HG02884 (cell line): ENCODE measurements around the gene ST6GALNAC1.

Experiments
- ATAC-seq: cut with Tn5 transposase; IDR thresholded peaks from one replicate; pipeline ENCODE4 v1.9.1; 2021; ENCODE audit warnings: mild to moderate bottlenecking, moderate library complexity; ENCODE audit not compliant: unreplicated experiment

Gene ST6GALNAC1

GRCh38 chr17:76643553-76644148 is at the start of gene ST6GALNAC1:
ST6GALNAC1 (minus strand) TSS chr17:76643757; CDS start chr17:76643638, 119 bp downstream.
- ATAC-seq = no peak

- no peak for ATAC-seq
These were observed 48.0 kb upstream of the ST6GALNAC1 start for GRCh38 chr17:76691379-76692191.

GRCh38 chr17:76690596-76691280 is 47.2 kb upstream of the ST6GALNAC1 start:
- no peak for ATAC-seq

GRCh38 chr17:76689859-76690258 is 46.3 kb upstream of the ST6GALNAC1 start:
- no peak for ATAC-seq

DNA sequence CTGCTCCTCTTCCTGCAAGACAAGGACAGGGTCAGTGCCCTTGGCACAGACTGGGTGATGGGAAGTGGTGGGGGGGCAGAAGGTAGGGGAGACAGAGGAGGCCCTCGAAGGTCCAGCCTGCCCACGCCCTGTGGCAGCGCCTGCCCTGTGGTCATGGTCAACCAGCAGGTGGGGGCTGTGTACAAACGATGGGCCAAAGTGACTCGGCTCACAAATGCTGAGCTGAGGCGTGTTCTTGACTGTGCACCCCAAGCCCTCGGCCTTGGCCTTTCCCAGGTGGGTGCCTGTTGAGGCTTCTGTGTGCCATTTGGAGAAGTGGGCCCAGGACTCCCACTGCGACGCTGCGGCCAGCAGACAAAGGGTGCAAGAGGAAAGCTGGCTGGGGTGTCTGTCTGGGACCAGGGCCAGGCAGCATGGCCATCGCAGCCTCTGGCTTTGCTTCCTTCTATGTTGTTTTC is 44.6 kb upstream of the ST6GALNAC1 start:
- ATAC-seq = no peak

DNA sequence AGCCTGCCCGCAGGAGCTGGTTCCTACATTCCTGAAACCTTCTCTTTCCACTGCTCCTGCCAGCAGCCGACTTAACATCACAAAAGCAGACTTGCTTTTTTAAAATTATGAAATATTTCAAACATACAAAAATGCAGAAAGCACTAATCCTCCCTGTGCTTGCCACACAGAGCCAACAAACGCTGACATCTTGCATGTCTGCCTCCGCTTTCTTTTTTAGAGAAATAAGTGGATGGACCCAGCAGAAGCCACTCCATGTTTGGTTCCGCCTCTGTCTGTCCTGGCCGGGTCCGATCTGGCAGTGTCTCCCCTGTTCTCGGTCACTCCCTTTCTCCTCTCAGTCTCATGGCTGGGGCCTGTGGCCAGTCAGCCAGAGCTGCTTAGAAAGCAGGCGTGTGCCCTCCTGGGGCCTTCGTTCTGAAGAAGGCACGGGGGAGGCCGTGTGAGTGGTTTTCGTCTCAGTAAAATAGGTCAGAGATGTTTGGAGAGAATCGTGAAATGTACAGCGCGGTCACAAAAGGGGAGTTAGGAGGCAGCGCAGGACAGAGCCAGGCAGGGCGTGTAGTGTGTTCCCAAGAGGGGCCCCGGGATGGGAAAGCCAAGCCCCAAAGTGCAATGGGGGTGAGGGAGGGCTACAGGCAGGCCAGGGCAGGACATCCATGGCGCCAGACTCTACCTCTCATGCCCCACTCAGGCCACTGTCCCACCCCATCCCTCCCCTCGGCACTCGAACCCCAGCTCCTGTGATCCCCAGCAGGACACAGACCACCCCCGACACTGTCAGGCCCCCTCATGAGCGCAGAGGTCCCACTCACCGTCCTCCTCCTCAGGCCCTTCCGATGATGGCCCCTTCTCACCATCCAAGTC is 44.0 kb upstream of the ST6GALNAC1 start:
- ATAC-seq = no peak

DNA sequence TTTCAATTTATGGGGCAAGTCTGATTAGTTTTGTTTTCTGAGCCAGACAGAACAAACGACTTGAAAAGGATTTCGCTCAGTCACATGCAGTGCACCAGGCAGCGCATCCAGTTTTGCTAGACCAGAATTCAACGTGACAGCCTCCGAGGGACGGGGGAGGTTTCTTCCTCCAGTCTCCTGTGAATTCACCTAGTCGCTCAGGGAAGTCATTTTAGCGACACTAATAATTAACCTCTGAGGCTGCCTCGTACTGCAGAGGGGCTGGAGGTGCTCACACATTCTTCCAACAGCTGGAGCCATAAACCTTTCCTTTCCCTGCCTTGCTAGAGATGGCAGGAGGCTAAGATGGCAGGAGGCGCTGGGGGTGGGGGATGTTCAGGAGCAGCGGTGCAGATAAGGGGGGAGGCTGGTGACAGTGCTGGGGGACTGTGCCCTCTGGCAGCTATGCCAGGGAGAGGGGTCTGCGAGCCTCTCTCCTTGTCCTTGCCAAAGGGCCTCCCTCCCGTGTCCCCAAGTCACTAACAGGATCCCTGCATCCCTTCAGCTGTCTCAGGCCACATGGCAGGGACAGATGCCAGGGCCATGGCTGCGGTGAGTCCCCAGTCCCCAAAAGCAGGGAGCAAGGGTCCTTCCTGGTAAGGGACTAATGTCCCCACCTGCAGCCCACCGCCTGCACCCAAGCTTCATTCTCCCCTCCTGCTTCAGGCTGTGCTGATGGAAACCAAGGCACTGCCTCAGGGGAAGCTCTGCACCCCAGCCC is 43.2 kb upstream of the ST6GALNAC1 start:
- no peak for ATAC-seq

DNA sequence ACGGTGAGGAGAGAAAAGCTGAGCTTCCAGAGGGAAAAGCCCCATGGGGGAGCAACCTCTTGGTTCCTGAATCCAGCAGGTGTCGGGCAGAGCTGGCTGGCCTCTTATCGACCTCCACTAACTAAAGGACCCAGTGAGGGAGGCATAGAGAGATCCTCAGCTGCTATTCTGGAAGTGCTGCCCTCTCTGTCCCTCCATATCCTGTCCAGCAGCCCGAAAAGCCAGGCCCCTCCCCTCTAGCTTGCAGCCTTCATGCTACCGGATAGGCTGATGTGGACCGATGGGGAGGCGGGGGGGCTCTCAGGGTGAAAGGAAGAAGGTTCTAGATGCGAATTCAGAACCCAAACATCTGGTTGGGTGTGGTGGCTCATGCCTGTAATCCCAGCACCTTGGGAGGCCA is 42.3 kb upstream of the ST6GALNAC1 start:
- no peak for ATAC-seq

DNA sequence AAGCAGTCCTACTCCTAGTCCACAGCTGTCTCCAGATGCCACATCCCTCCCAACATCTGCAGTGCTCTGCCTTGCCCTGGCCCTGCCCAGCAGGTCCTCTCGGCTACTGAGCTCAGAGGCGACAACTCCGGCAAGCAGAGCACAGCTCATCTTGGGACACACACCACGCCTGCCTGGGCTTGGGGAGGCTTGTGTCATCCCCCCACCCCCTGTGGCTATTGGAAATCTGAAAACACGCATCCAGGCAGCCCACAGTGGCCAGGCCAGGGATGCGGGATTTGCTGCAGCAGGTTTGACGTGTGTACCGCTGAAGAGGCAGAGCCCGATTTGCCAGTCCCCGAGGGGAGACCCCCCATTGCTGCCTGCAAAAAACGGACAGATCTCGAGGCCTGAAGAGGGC is 41.8 kb upstream of the ST6GALNAC1 start:
- no peak for ATAC-seq

DNA sequence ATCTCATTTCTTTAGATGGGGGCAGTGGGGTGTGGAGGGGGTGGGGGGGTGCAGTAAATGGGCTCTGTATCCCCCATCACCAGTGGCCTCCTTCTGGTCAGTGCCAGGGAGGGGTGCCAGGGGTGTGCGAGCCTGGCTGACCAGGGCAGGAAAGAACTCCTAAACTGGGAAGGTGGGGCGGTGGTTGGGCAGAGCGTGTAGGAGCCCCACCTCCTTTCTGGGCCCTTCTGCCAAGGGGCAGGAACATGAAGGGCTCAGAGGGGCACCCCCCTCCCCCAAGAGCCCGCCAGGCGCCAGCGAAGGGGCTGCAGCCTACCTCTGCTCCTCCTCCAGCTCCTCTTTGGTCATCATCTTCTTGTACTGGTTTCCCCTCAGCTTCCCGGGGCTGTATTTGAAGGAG is 41.2 kb upstream of the ST6GALNAC1 start:
- no peak for ATAC-seq

DNA sequence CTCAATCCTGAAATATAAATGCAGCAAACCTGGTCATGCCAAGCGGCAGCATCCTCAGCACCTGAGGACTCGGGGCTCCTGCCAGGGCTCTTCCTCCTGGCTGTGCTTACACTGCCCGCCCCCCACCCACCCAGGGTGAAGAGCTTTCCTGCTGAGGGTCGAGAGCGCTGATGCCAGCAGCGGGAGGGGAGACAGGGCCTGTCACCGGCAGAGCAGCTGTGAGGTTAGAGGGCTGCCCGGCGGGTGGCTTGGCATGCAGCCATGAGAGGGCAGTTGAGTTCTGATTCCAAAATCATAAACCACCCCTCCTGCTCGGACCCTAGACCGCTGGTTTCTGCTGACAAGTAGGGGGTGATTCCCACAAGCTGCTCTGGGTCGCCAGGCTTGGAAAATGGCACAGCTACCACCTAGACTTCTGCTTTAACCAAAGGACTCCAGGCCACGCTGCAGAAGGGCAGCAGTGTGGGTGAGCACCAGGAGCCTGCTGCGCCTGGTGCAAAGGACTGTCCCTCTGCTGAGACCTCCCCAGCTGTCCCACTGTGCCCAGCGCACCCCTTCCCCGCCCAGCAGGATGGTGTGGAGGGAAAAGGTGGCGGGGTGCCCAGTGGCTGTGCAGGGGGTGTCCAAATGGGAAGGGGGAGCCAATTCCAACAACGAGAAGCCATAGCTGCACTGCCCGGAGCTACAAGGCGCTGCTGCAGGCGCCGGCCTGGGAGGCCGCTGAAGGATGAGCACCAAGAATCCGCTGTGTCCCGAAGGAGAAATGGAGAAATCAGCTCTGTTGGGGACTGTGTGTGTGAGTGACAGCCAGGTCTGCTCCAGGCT is 40.6 kb upstream of the ST6GALNAC1 start:
- ATAC-seq = no peak

DNA sequence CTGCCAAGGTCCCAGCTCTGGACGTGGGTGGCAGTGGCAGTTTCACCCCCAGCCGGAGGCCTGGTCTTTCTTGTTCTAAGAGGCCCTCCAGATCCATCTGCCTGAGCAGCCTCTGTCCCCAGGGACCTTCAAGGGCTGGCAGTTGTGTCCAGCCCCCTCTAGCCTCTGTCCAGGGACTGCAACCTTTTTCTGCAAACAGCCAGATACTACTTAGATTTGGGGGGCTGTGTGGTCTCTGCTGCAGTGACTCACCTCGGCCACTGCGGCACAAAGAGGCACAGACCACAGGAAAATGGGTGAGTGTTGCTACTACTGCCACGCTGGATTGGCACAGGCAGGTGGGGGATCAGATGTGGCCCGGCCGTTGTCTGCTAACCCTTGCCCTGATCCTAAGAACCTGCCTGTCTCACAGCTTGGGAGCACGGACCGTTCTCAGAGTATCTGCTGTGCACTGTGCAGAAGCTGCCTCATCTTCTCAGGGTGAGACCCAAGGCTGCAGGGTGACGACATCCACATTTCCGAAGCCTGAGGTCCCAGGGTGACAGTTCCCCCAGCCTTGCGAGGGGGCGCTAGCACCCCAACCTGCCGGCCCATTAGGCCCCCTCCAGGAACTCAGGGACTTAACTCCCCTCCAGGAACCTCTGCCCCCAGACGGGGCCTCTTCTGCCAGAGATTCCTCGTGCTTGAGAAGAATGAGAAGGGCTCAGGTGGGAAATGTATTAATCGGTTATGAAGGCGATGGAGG is 39.6 kb upstream of the ST6GALNAC1 start:
- no peak for ATAC-seq

DNA sequence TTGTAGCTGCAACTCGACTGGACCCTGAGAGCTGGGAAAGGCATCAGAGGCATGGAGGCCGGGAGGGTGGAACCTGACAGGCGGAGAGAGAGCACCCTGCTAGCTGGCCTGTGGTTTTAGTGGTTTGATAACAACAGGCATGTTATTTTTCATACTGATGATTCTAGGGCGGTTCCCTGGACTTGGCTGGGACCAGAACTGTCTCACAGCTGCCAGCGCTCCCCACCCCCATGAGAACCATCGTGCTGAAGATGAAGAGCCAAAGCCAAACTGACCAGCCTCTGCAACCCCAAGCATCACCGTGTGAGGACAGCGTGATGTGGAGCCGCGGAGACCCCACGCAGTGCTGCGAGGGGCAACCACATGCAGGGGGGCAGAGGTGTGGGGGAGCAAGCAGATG is 38.7 kb upstream of the ST6GALNAC1 start:
- no peak for ATAC-seq

DNA sequence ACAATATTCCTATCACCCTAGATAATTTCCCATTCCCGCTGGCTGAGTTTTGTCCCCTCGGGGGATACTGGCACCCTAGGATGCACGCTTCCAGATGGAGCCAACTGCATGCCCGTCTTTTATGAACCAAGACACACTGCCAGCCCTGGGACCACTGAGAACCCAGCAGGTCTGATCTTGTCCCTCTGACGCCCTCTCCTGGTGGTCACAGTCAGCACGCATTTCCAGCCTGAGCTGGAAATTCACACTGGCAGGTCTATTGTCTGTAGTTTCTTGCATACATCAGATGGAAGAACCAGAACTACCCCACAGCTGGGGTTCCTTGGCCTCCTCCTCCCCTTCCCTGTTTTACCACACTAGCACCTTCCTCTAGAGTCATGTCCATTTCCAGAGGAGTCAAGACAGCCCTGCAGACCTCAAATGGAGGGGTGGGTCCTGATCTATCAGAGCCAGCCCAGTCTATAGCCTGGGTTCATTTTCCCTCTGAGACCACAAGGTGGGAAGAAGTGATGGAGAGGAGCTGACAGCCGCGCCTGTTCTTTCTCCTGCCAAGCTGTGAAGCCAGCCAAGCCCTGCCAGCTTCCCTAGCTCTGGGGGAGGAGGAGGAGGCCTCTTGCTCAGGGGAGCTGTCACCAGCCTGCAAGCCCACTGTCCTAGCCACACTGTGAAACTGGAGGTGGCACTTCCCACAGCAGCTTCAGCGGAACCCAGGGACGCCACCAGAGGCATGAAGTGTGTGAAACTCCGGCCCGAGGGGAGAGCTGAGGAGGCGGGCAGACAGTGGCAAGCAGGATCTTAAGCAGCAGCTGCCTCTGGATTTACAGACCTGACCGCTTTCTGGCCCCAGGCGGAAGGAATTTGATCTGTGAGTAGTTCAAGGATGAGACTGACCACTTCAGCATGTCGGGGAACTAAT is 37.9 kb upstream of the ST6GALNAC1 start:
- ATAC-seq = no peak

DNA sequence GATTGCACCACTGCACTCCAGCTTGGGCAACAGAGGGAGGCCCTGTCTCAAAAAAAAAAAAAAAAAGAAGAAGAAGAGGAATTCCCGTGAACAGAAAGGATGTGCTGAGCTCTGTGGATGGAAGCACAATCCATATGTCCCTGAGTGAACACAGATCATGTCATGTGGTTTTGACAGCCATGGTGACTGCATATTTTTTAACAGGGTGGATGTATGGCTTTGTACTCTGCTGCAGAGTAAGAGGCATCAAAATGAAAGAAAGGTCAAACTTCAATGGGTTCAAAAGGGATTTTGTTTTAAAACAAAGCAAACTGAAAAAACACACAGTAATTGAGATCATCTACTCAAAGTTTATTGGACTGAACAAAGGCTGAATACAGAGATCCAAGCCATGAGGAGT is 35.7 kb upstream of the ST6GALNAC1 start:
- ATAC-seq = no peak

DNA sequence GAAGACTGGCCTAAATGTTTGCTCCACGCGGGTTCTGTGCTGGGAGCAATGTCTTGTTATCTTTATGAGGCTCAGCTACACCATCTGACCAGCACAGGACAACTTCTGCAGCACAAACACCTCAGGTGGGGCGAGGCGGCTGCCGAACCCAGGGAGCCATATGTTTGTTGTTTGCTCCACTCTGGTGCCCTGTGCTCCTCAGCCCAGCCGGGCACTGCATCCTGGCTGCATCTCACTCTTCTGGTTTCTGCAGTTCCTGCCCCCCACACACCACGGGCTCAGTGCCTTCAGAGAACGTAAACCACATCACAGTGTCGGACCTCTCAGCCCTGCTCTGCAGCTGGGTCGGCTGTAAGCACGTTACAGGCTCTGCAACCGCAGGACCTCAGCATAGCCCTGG is 34.8 kb upstream of the ST6GALNAC1 start:
- ATAC-seq = no peak

GRCh38 chr17:76677406-76677805 is 33.8 kb upstream of the ST6GALNAC1 start:
- no peak for ATAC-seq

- ATAC-seq = no peak
These were observed 33.1 kb upstream of the ST6GALNAC1 start for GRCh38 chr17:76676629-76677028.
